ENCODE results near the gene LRCH1. TPM values are rescaled to one million over a fixed set of nuclear protein-coding genes. Genes with fewer than 3 reads are reported as not detected.

The LRCH1 gene
- total RNA-seq, 4 donors from 2014 or later: 5.0 to 20.4 (median 7.4) TPM

DNA sequence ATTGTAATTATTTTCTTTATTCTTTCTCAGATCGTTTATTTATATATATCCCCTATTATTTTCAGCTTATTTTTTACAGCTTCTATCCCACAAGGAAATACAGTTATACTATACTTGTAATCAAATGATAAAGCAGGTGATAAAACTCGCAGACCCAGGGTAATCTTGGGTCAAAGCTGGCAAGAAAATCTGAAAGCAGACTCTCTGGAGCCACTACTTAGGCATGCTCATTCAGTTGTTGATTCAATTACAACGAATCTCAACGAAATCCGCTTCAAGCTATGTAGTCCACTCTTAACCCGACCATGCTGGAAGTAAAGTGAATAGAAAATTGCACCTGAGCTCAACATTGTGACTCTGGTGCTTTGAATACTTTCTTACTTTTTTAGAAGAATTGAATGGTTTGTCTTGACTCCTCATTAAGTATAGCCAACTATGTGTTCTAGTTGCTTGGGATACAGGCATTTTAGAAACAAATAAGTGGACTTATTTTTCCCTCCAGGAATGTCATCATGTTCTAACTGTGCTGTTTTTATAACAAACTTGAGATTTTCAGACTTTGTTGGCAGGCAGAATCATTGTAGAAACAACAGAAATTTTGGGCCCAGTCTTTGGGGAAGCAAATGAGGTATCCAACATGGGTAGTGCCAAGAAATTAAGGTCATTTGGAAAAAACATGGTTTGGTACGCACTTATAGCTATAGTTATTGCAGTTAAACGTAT, 222.6 kb downstream of the LRCH1 start:
- DNase-seq: no peak
- Histone ChIP-seq H3K4me1 (peaks cover 0 to 10% (median 0%) of the 10 kb centered on the region in 3 donors), H3K27me3 (no peaks in the 10 kb centered on the region), H3K27ac (peak overlapping the region in 2 of 4 donors; percentile 31 to 50), H3K9me3 (no peaks in the 10 kb centered on the region), H3K36me3 (peaks cover 0 to 100% (median 6%) of the 10 kb centered on the region in 3 donors), H3K4me3 (no peak overlapping the region)
- no peak for TF ChIP-seq POLR2A (IDR thresholded peaks at IDR 0.05)
- TF ChIP-seq, protein P1, sequence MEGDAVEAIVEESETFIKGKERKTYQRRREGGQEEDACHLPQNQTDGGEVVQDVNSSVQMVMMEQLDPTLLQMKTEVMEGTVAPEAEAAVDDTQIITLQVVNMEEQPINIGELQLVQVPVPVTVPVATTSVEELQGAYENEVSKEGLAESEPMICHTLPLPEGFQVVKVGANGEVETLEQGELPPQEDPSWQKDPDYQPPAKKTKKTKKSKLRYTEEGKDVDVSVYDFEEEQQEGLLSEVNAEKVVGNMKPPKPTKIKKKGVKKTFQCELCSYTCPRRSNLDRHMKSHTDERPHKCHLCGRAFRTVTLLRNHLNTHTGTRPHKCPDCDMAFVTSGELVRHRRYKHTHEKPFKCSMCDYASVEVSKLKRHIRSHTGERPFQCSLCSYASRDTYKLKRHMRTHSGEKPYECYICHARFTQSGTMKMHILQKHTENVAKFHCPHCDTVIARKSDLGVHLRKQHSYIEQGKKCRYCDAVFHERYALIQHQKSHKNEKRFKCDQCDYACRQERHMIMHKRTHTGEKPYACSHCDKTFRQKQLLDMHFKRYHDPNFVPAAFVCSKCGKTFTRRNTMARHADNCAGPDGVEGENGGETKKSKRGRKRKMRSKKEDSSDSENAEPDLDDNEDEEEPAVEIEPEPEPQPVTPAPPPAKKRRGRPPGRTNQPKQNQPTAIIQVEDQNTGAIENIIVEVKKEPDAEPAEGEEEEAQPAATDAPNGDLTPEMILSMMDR (IDR thresholded peaks at IDR 0.05): no peak
- intact Hi-C loops (cut with DNase I): no loop called here
- 80 to 87% methylated on average over 8 of the region's 8 CpGs for WGBS, 2 donors

DNA sequence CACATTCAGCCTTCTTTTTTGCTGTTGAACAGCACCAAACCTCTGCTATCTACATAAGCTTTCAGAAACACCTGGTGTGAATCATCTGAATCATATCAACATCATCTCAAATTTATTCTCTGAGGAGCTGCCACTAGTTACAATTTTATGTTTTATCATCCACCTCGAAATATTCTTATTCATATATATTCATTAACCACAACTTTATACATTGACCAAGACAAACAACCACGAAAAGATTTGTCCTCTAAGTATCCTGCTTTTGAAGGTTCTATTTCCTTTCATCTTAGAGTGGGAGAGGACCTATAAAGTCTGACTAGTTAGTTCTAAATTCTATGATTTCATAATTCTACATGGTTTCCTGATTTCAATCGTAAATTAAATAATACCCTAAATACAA, 225.1 kb downstream of the LRCH1 start:
- no peak for DNase-seq
- Histone ChIP-seq H3K36me3 (peaks cover 0 to 100% (median 6%) of the 10 kb centered on the region in 3 donors), H3K27ac (no peak overlapping the region), H3K27me3 (no peaks in the 10 kb centered on the region), H3K4me3 (no peak overlapping the region), H3K4me1 (peaks cover 0 to 10% (median 0%) of the 10 kb centered on the region in 3 donors), H3K9me3 (no peaks in the 10 kb centered on the region)
- 85 to 91% methylated on average over 3 of the region's 3 CpGs for WGBS, 2 donors
- intact Hi-C loops (cut with DNase I): no loop called here
- TF ChIP-seq POLR2A (IDR thresholded peaks at IDR 0.05): no peak
- TF ChIP-seq, protein P1 (IDR thresholded peaks at IDR 0.05): no peak

DNA sequence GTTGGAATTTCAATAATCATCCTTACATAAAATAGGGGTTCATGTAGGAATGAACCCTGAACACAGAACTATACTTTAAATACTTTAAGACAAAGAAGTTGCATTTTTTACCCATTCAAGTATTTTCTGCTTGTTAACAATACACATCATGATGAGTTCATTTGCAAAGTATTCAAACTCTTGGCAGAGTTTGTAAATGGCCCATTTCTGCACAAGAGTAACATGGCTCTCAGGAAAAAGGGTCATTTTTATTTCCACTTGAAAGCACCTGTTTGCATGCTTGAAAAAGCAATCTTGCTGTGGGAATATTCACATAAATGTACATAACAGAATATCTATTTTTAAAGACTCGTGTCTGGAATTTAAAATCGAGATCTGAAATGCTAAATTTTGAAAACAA, 225.9 kb downstream of the LRCH1 start:
- H3K9me3 ChIP-seq: no peaks in the 10 kb centered on the region
- intact Hi-C loops (cut with DNase I): no loop called here
- no peak for TF ChIP-seq POLR2A (IDR thresholded peaks at IDR 0.05)
- TF ChIP-seq, protein P1 (IDR thresholded peaks at IDR 0.05): no peak
- no peak overlapping the region for H3K27ac ChIP-seq
- WGBS, 2 donors: 84 to 85% methylated on average over 2 of the region's 2 CpGs
- no peak for DNase-seq
- H3K4me1 ChIP-seq: peaks cover 0 to 10% (median 0%) of the 10 kb centered on the region in 3 donors
- H3K36me3 ChIP-seq: peaks cover 0 to 100% (median 7%) of the 10 kb centered on the region in 3 donors
- no peak overlapping the region for H3K4me3 ChIP-seq
- no peaks in the 10 kb centered on the region for H3K27me3 ChIP-seq

DNA sequence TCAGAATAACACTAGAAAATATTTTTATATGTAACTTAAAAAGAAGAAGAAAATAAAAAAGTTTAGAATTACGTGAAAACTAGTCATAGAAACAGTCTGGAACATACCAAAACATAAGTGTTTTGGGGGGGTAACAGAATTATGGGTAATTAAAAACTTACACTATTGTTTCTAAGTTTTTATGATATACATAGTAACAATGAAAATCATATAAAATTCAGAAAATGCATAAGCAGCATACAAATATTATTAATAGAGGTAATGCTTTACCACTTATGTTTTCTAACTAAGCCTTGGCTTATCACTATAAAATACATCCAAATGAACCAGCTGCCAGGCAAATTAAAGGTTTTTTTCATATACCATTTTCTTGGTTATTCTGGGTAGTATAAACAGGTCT, 229.1 kb downstream of the LRCH1 start:
- intact Hi-C loops (cut with DNase I): no loop called here
- no peak for DNase-seq
- H3K9me3 ChIP-seq: no peaks in the 10 kb centered on the region
- no peaks in the 10 kb centered on the region for H3K27me3 ChIP-seq
- no peak for TF ChIP-seq POLR2A (IDR thresholded peaks at IDR 0.05)
- TF ChIP-seq, protein P1 (IDR thresholded peaks at IDR 0.05): no peak
- 88 to 96% methylated on average over 1 of the region's 1 CpG for WGBS, 2 donors
- no peak overlapping the region for H3K27ac ChIP-seq
- no peaks in the 10 kb centered on the region for H3K4me1 ChIP-seq
- no peak overlapping the region for H3K4me3 ChIP-seq
- H3K36me3 ChIP-seq: peaks cover 0 to 100% (median 19%) of the 10 kb centered on the region in 3 donors

DNA sequence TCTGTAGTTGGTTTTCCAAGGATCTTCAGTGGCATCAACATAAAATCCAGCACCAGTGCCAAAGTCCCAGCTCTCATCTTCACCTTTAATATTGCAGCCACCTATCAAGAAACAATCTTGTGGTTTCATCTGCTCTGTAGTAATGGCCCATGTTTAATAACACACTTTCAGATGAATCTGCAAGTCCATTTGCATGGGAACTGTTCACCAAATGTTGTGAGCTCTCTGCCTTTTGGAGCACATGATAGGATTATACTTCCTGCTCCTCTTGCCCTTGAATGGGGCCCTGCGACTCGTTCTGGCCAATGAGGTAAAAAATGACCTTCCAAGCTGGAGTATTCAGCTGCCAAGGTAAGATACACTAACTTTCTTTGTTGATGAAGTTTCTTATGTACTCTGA, 229.7 kb downstream of the LRCH1 start:
- no peak overlapping the region for H3K4me3 ChIP-seq
- no peaks in the 10 kb centered on the region for H3K9me3 ChIP-seq
- WGBS, 2 donors: 80 to 91% methylated on average over 2 of the region's 2 CpGs
- no peaks in the 10 kb centered on the region for H3K4me1 ChIP-seq
- intact Hi-C loops (cut with DNase I): no loop called here
- H3K36me3 ChIP-seq: peaks cover 0 to 100% (median 19%) of the 10 kb centered on the region in 3 donors
- no peak for DNase-seq
- H3K27ac ChIP-seq: no peak overlapping the region
- TF ChIP-seq, protein P1 (IDR thresholded peaks at IDR 0.05): no peak
- no peak for TF ChIP-seq POLR2A (IDR thresholded peaks at IDR 0.05)
- H3K27me3 ChIP-seq: no peaks in the 10 kb centered on the region
